IPS-NIHi11 (cell line): ENCODE measurements around the gene MORC1.

Experiments used
- DNase-seq: peaks from one replicate; pipeline ENCODE4 v3.0.0; 2012; ENCODE audit warnings: mixed read lengths, low spot score

MORC1 gene

DNA sequence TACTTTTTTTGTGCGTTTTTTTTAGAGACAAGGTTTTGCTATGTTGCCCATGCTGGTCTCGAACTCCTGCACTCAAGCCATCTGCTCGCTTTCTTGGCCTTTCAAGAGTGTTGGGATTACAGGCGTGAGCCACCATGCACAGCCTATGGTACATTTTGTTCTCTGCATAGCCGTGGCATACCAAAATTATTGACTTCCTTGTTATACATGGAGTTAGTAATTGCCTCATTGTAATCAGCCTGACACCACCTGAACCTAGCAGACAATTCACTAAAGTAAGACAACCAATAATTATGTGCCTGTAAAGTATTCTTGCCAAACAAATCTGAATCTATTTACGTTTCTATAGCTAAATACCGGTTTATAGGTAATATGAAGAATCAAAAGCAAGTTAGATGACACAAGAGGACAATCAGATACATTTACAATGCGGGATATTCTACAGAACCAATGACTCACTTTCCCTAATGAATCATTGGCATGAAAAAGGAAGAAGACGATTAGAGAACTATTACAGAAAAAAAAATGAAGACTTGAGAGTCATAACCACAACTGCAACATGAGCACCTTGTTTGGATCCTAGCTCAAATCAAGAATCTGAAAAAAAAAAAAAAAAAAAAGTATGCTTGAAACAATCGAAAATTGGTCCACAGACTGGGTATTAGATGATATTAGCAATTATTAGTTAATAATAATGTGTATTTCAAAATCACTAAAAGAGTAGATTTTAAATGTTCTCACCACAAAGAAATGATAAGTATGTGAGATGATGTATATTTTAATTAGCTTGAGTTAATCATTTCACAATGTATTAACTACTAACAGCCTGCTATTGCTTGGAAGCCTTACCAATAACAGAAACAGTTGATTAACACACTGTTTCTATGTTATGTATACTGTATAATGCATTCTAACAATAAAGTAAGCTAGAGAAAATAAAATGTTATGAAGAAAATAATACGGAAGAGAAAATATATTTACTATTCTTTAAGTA lies 171.3 kb downstream of the MORC1 start:
- no peak for DNase-seq

- DNase-seq, result no peak
Observed at GRCh38 chr3:108940568-108941263, 177.2 kb downstream of the MORC1 start.

GRCh38 chr3:108940166-108940565 lies 177.8 kb downstream of the MORC1 start:
- no peak for DNase-seq

DNA sequence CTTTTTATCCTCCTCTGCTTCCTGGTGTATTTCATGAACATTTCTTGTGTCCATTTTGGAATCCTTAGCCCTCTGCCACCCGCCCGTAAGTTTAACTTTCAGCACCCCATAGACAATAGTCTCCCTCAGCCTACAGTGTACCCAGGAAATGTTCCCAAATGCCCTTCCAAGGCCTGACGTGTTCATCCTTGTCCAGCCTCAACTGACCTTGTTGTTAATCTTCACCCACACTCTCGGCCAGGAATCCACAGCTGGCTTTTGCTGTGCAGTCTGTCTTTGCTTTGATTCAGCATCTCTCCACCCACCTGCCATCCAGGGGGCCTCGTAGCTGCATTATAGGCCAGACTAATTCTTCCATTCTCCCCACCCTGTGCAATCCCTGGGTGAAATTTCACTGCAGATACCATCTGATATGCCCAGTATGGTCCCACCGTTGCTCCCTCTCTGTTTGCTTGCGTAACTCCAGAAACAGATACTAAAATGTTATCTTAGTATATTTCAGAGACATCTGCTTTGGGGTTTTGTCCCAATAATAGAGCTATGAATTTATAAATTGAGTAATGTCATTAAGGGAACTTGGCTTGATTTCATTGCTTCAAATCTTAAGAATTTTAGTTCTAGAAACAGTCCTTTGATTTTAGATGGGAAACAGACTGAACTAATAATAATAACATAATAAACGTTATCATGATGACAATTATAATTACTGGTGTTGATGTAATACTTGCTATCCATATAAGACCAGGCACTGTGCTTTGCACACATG lies 180.8 kb downstream of the MORC1 start:
- DNase-seq, result no peak

DNA sequence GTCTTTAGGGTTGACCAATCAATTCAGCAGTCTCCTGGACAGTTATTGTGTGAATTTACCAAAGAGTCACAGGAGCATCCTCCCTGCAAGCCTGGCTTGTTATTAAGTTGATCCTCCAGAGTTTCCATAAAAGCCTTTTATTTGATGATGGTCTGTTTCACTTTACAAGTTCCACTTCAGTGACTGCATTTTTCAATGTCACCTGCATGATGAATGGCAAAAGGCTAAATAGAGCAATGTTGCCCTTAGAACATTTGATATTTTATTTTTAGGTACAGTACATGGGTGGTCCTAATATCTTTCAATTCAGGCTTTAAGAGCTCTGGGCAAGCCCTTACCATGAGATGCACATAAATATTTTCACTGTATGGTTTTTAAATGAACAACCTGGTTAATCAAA lies 186.9 kb downstream of the MORC1 start:
- DNase-seq, result peak; percentile 18

DNA sequence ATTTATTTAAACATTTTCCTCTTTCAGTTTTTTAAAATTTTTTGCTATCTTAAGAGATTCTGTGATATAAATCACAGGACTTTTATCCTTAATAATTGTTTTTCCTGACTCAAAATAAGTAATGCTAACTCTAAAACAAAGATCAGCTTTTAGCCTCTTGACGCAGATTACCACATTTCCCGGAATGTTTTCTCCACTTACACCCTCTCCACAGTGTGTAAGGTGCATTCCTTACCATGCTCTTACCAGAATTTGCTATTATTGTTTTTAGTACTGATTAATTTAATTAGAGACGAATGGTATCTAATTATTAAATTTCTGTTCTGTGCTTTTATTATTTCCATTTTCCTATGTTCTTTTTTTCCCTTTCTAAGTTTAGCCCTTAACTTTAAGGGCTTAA lies 199.1 kb downstream of the MORC1 start:
- DNase-seq, result no peak

GRCh38 chr3:108914774-108915641 lies 202.9 kb downstream of the MORC1 start:
- peak; percentile 81 for DNase-seq

GRCh38 chr3:108909799-108910198 lies 208.1 kb downstream of the MORC1 start:
- no peak for DNase-seq
